Gastroesophageal sphincter (tissue), 4 donors: ENCODE measurements around the gene TMEM150C. TPM values are rescaled to one million over a fixed set of nuclear protein-coding genes. Genes with fewer than 3 reads are reported as not detected.

Source experiments
- ATAC-seq: fragments of 150-250 bp; one replicate; pipeline ENCODE4 v1.9.1; 2016; ENCODE audit warnings: mild to moderate bottlenecking, moderate library complexity
- H3K27ac ChIP-seq, 4 donors: fragments of 200-600 bp; sonication (generic) in 3 of 4; 1 replicate in 3 of 4; 2 replicates in 1 of 4; pipeline ENCODE4 v1.5.1; 2016 to 2019
- H3K27me3 ChIP-seq: fragments of 200-600 bp; sonication (generic); one replicate; pipeline ENCODE4 v1.5.1; 2019
- H3K36me3 ChIP-seq, 2 donors: fragments of 200-600 bp; sonication (generic); one replicate each; pipeline ENCODE4 v1.5.1; 2019; ENCODE audit warnings: control low read depth in 1 of 2
- H3K4me1 ChIP-seq, 3 donors: fragments of 200-600 bp; sonication (generic); 1 replicate in 2 of 3; 2 replicates in 1 of 3; pipeline ENCODE4 v1.5.1; 2016 to 2019; ENCODE audit warnings: control low read depth in 2 of 3
- H3K4me3 ChIP-seq, 2 donors: fragments of 200-600 bp; sonication (generic); one replicate each; pipeline ENCODE4 v1.5.1; 2019; ENCODE audit warnings: mild to moderate bottlenecking in 1 of 2, moderate library complexity in 1 of 2
- H3K9me3 ChIP-seq, 3 donors: fragments of 200-600 bp; sonication (generic); one replicate each; pipeline ENCODE4 v1.5.1; 2017 to 2019; ENCODE audit warnings: control low read depth in 2 of 3
- CTCF ChIP-seq, 4 experiments: fragments of 200-600 bp in 2 of 4; fragments of 450-650 bp in 2 of 4; sonication (generic) in 1 of 4; IDR thresholded peaks; one replicate each; pipeline ENCODE4 v1.5.1; 2017 to 2019; ENCODE audit warnings: antibody characterized with exemption in 4 of 4, mild to moderate bottlenecking in 2 of 4, moderate library complexity in 2 of 4
- EP300 ChIP-seq: sonication (generic); formaldehyde crosslinking; IDR thresholded peaks from one replicate; pipeline ENCODE4 v1.6.1; 2017; ENCODE audit warnings: antibody characterized with exemption, mild to moderate bottlenecking
- POLR2A ChIP-seq, 2 donors: fragments of 450-650 bp; IDR thresholded peaks; one replicate each; pipeline ENCODE4 v1.6.1; 2017; ENCODE audit warnings: antibody characterized with exemption in 2 of 2, mild to moderate bottlenecking in 2 of 2, moderate library complexity in 1 of 2
- POLR2AphosphoS5 ChIP-seq: sonication (generic); formaldehyde crosslinking; IDR thresholded peaks from one replicate; pipeline ENCODE4 v1.6.1; 2017; ENCODE audit warnings: antibody characterized with exemption
- WGBS, 2 donors: methylation state at CpG; one replicate each; pipeline ENCODE4 v1.1.5; 2018; ENCODE audit warnings: low coverage in 1 of 2; 5-methylcytosine and 5-hydroxymethylcytosine counted together
- total RNA-seq, 4 donors: library from RNA; depleted of rRNA; stranded (reverse); fragments of >200 nt; gene quantifications; one replicate each; pipeline ENCODE4 v1.1.0, GENCODE V29; 2016

TMEM150C gene
- total RNA-seq, 4 donors from 2014 or later: 3.5 to 10.0 (median 4.8) TPM

DNA sequence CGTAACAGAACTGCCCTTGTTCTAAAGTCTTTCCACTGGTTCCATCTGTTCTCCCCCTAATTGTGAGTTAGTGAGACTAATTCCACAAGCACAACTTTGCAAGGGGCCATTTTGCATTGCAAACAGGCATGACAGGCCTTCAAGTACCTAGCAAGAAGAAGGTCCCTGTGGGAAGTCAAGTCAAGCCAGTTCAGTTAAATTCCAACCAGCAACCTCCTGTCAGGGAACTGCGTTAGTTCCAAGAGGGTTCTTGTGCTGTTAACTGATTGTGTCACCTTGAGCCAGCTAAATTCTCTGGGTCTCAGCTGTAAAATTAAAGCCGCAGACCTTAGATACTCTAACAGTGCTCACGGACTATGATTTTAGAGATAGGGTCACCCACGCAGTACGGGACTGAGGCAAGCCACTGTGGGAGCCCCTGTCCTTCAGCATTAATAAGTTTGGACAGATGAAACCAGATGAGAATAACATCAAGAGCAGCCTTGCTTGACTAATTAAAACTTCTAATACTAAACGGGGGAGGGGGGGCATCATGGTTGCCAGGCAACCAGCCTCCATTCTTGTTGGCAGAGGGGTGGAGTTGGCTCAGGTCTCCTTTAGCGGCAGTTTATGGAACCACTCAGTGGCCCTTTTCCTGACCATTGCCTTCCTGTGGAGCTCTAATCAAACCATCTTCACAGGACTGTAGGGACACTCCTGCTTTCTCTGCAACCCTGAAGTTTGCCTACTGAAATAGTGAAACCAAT is 24.1 kb upstream of the TMEM150C start:
- H3K4me3 ChIP-seq: no peak overlapping the region
- no peaks in the 10 kb centered on the region for H3K27me3 ChIP-seq
- H3K27ac ChIP-seq: no peak overlapping the region
- no peaks in the 10 kb centered on the region for H3K4me1 ChIP-seq
- TF ChIP-seq EP300: no peak
- no peak for TF ChIP-seq CTCF (IDR thresholded peaks at IDR 0.05)
- no peak for TF ChIP-seq POLR2AphosphoS5
- TF ChIP-seq POLR2A (IDR thresholded peaks at IDR 0.05): no peak
- ATAC-seq: no peak
- 74 to 96% methylated on average over 4 of the region's 8 CpGs for WGBS, 2 donors
- H3K36me3 ChIP-seq: no peaks in the 10 kb centered on the region
- no peaks in the 10 kb centered on the region for H3K9me3 ChIP-seq

DNA sequence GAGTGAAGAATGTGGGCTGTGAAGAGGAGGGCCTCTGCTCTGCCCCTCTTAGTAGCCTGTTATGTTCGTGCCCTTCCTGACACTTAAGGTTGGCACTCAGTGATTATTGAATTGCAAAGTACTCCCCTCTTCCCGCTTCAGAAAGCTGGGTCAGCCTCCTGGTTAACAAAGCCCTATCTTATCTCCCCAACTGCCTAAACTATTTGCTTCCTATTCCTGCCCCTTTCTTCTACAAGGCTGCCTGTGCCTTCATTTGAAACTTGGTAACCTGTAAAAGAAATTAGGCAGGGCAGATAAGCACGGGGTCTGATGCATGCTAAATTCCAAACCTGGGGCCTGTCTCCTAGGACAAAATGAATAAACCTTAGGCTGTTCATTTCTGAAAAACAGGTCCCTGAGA is 23.1 kb upstream of the TMEM150C start:
- H3K36me3 ChIP-seq: no peaks in the 10 kb centered on the region
- H3K4me1 ChIP-seq: no peaks in the 10 kb centered on the region
- 69 to 76% methylated on average over 2 to 3 of the region's 3 CpGs for WGBS, 2 donors
- ATAC-seq: no peak
- no peak overlapping the region for H3K27ac ChIP-seq
- H3K9me3 ChIP-seq: no peaks in the 10 kb centered on the region
- H3K27me3 ChIP-seq: no peaks in the 10 kb centered on the region
- no peak overlapping the region for H3K4me3 ChIP-seq
- TF ChIP-seq EP300 (no peak), POLR2AphosphoS5 (no peak), CTCF (IDR thresholded peaks at IDR 0.05) (no peak), POLR2A (IDR thresholded peaks at IDR 0.05) (no peak)

DNA sequence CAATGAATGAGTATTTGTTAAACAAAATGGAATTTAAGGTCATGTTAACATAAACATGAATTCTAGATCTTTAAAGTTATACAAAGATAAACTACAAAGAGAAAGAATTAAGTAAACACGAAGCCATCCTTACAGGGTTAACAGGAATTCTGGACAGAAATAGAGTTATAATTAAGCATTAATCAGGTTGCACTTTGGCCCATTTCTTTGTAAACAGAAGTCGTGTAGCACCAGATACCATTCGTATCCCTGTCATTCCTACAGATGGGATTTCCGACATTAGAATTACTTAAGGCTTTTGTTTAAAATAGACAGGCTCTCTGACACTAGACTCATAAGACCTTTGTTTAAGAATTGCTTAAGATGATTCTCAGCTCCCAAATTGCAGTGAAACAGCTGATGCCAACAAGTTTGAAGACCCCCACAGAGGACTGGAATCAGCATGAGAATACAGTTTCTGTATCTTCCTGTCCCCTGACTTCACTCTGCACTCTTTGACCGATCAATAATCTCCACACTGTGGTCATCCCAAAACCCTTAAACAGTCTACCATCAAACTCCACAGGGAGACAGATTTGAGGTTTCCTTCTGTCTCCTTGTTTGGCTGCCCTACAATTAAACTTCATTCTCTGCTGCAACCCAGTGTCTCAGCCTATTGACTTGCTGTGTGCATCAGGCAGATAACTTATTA is 22.3 kb upstream of the TMEM150C start:
- no peak overlapping the region for H3K4me3 ChIP-seq
- TF ChIP-seq POLR2AphosphoS5: no peak
- TF ChIP-seq CTCF (IDR thresholded peaks at IDR 0.05): no peak
- no peak for TF ChIP-seq POLR2A (IDR thresholded peaks at IDR 0.05)
- TF ChIP-seq EP300: no peak
- no peaks in the 10 kb centered on the region for H3K9me3 ChIP-seq
- no peak for ATAC-seq
- H3K27ac ChIP-seq: no peak overlapping the region
- H3K36me3 ChIP-seq: no peaks in the 10 kb centered on the region
- WGBS, 2 donors: 31% methylated on average over 5 of the region's 5 CpGs
- no peaks in the 10 kb centered on the region for H3K27me3 ChIP-seq
- no peaks in the 10 kb centered on the region for H3K4me1 ChIP-seq

- no peaks in the 10 kb centered on the region for H3K27me3 ChIP-seq
- no peaks in the 10 kb centered on the region for H3K9me3 ChIP-seq
- WGBS, 2 donors: 55 to 58% methylated on average over 4 to 5 of the region's 5 CpGs
- H3K4me1 ChIP-seq: no peaks in the 10 kb centered on the region
- no peak overlapping the region for H3K4me3 ChIP-seq
- H3K36me3 ChIP-seq: no peaks in the 10 kb centered on the region
- H3K27ac ChIP-seq: no peak overlapping the region
- no peak for ATAC-seq
- TF ChIP-seq EP300: no peak
- TF ChIP-seq CTCF (IDR thresholded peaks at IDR 0.05): no peak
- no peak for TF ChIP-seq POLR2A (IDR thresholded peaks at IDR 0.05)
- TF ChIP-seq POLR2AphosphoS5: no peak
Observed at GRCh38 chr4:82579932-82580331, 18.1 kb upstream of the TMEM150C start.

DNA sequence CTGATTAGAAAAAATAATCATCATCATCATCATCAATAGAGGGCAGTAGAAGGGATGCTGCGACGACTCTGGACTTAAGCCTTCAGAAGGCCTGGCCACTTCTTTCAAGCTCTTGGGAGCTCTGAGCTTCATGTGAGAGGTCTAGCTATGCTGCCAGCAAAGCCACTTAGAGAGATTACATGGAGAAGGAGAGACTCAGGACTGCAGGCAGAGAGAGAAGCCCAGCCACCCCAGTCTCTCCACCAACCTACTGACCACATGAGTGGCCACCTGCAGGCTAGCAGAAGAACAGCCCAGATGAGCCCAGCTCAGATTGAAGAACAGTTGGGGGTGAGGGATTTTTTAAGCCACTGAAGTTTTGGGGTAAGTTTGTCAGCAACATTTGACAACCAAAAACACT is 17.1 kb upstream of the TMEM150C start:
- Histone ChIP-seq H3K27me3 (no peaks in the 10 kb centered on the region), H3K27ac (no peak overlapping the region), H3K4me3 (no peak overlapping the region), H3K4me1 (no peaks in the 10 kb centered on the region), H3K36me3 (no peaks in the 10 kb centered on the region), H3K9me3 (no peaks in the 10 kb centered on the region)
- 67 to 86% methylated on average over 2 of the region's 2 CpGs for WGBS, 2 donors
- TF ChIP-seq POLR2A (IDR thresholded peaks at IDR 0.05) (no peak), CTCF (IDR thresholded peaks at IDR 0.05) (no peak), POLR2AphosphoS5 (no peak), EP300 (no peak)
- ATAC-seq: no peak
